GM23248 (cell line): ENCODE measurements around the gene PRDM10. TPM values are rescaled to one million over a fixed set of nuclear protein-coding genes. Genes with fewer than 3 reads are reported as not detected.

ENCODE experiments used
- DNase-seq: peaks from one replicate; pipeline ENCODE4 v3.0.0-alpha.2; 2015
- H2AFZ ChIP-seq: fragments of 200-600 bp; sonication (generic); 2 replicates; pipeline ENCODE4 v1.6.1; 2016; ENCODE audit warnings: antibody characterized with exemption
- H3F3A ChIP-seq: fragments of 200-600 bp; sonication (generic); 2 replicates; pipeline ENCODE4 v1.6.1; 2016; ENCODE audit warnings: mild to moderate bottlenecking, antibody characterized with exemption, mixed run types; ENCODE audit not compliant: insufficient read depth
- H3K27ac ChIP-seq: fragments of 200-600 bp; sonication (generic); 2 replicates; pipeline ENCODE4 v1.5.1; 2016; ENCODE audit warnings: mild to moderate bottlenecking
- H3K27me3 ChIP-seq: fragments of 200-600 bp; sonication (generic); replicated peaks from 2 replicates; pipeline ENCODE4 v1.6.1; 2016; ENCODE audit warnings: mild to moderate bottlenecking; ENCODE audit not compliant: insufficient read depth
- H3K36me3 ChIP-seq: fragments of 200-600 bp; sonication (generic); 2 replicates; pipeline ENCODE4 v1.6.1; 2016; ENCODE audit warnings: low read depth, mild to moderate bottlenecking
- H3K4me1 ChIP-seq: fragments of 200-600 bp; sonication (generic); 2 replicates; pipeline ENCODE4 v1.6.1; 2016; ENCODE audit warnings: mild to moderate bottlenecking; ENCODE audit not compliant: insufficient read depth
- H3K4me2 ChIP-seq: fragments of 200-600 bp; sonication (generic); one replicate; pipeline ENCODE4 v1.6.1; 2016; ENCODE audit warnings: mild to moderate bottlenecking; ENCODE audit not compliant: unreplicated experiment
- H3K4me3 ChIP-seq: fragments of 200-600 bp; sonication (generic); 2 replicates; pipeline ENCODE4 v1.5.1; 2016; ENCODE audit warnings: mild to moderate bottlenecking
- H3K79me2 ChIP-seq: fragments of 200-600 bp; sonication (generic); 2 replicates; pipeline ENCODE4 v1.6.1; 2016; ENCODE audit warnings: mild to moderate bottlenecking; ENCODE audit not compliant: insufficient read depth
- H3K9ac ChIP-seq: fragments of 200-600 bp; sonication (generic); 2 replicates; pipeline ENCODE4 v1.6.1; 2016; ENCODE audit warnings: mild to moderate bottlenecking
- H3K9me2 ChIP-seq: fragments of 200-600 bp; sonication (generic); 2 replicates; pipeline ENCODE4 v1.6.1; 2016; ENCODE audit warnings: mixed run types, mild to moderate bottlenecking, moderate library complexity; ENCODE audit not compliant: insufficient read depth
- H3K9me3 ChIP-seq: fragments of 200-600 bp; sonication (generic); one replicate; pipeline ENCODE4 v1.6.1; 2017; ENCODE audit warnings: low read depth
- H4K20me1 ChIP-seq: fragments of 200-600 bp; sonication (generic); 2 replicates; pipeline ENCODE4 v1.6.0; 2016; ENCODE audit not compliant: insufficient read depth
- EZH2 ChIP-seq: fragments of 200-600 bp; sonication (generic); IDR thresholded peaks from 2 replicates; pipeline ENCODE4 v1.6.1; 2018; ENCODE audit warnings: antibody characterized with exemption, mild to moderate bottlenecking; ENCODE audit not compliant: insufficient read depth, poor library complexity, severe bottlenecking
- EZH2phosphoT487 ChIP-seq: fragments of 200-600 bp; sonication (generic); IDR thresholded peaks from 2 replicates; pipeline ENCODE4 v1.6.1; 2018; ENCODE audit warnings: antibody characterized with exemption, moderate library complexity, mild to moderate bottlenecking, low read depth; ENCODE audit not compliant: insufficient read depth
- WGBS, 2 experiments: methylation state at CpG; one replicate each; pipeline ENCODE4 v1.1.6; 2015 to 2017; ENCODE audit warnings: low lambda C conversion rate in 2 of 2, low coverage in 1 of 2; ENCODE audit errors: missing lambda C conversion rate in 2 of 2; 5-methylcytosine and 5-hydroxymethylcytosine counted together
- in situ Hi-C: fragments of 300-500 bp; cut with MboI; formaldehyde crosslinking; loops from 2 replicates; pipeline ENCODE4 v1.15.0; 2020
- polyA plus RNA-seq: library from polyadenylated mRNA; unstranded; fragments of >200 nt; fragmentation: Nextera tagmentation; extraction: Ambion mirVana; gene quantifications from 2 replicates; pipeline ENCODE4 v1.2.1, GENCODE V29; 2016
- total RNA-seq: library from RNA; depleted of rRNA; stranded (reverse); fragments of >200 nt; shearing (Covaris generic); gene quantifications from 2 replicates; pipeline ENCODE4 v1.2.3, GENCODE V29; 2014

PRDM10 gene
- total and polyA plus RNA-seq, 2 experiments from 2014 or later: 2.9 to 4.6 TPM

- Histone ChIP-seq H3K4me2 (no peak overlapping the region), H3K4me3 (no peak overlapping the region), H3K27ac (no peak overlapping the region), H3K36me3 (no peaks in the 10 kb centered on the region), H3K9me2 (no peaks in the 10 kb centered on the region), H3K79me2 (no peaks in the 10 kb centered on the region), H3F3A (peaks cover 32% of the 10 kb centered on the region), H3K9ac (no peak overlapping the region), H4K20me1 (no peaks in the 10 kb centered on the region), H3K4me1 (peaks cover 9% of the 10 kb centered on the region), H3K9me3 (no peaks in the 10 kb centered on the region), H2AFZ (no peak overlapping the region), H3K27me3 (no peaks in the 10 kb centered on the region)
- TF ChIP-seq EZH2 (no peak), EZH2phosphoT487 (no peak)
- WGBS, 2 experiments: 56 to 80% methylated on average over 1 of the region's 1 CpG
- DNase-seq: no peak
- in situ Hi-C loops: no loop called here
Measured at GRCh38 chr11:130047141-130047540, 44.5 kb upstream of the PRDM10 start.

GRCh38 chr11:130043575-130043974, 40.9 kb upstream of the PRDM10 start:
- H3K36me3 ChIP-seq: no peaks in the 10 kb centered on the region
- no peak for DNase-seq
- in situ Hi-C loops: no loop called here
- H3K27ac ChIP-seq: no peak overlapping the region
- H4K20me1 ChIP-seq: no peaks in the 10 kb centered on the region
- H3K9ac ChIP-seq: no peak overlapping the region
- no peaks in the 10 kb centered on the region for H3K79me2 ChIP-seq
- H3K9me3 ChIP-seq: no peaks in the 10 kb centered on the region
- TF ChIP-seq EZH2phosphoT487 (no peak), EZH2 (no peak)
- H3K27me3 ChIP-seq: no peaks in the 10 kb centered on the region
- no peak overlapping the region for H3K4me2 ChIP-seq
- peaks cover 9% of the 10 kb centered on the region; the same call in 1 of the 2 replicates for H3F3A ChIP-seq
- peaks cover 5% of the 10 kb centered on the region; the same call in 1 of the 2 replicates for H3K4me1 ChIP-seq
- no peak overlapping the region for H3K4me3 ChIP-seq
- H2AFZ ChIP-seq: no peak overlapping the region
- WGBS, 2 experiments: 86 to 93% methylated on average over 5 of the region's 5 CpGs
- no peaks in the 10 kb centered on the region for H3K9me2 ChIP-seq

- Histone ChIP-seq H3K27ac (peak overlapping the region; percentile 62), H3K4me3 (no peak overlapping the region), H3K79me2 (no peaks in the 10 kb centered on the region), H3F3A (peaks cover 19% of the 10 kb centered on the region), H4K20me1 (no peaks in the 10 kb centered on the region), H3K9me2 (no peaks in the 10 kb centered on the region), H3K9ac (peak overlapping the region; percentile 39; the same call in 1 of the 2 replicates), H3K4me2 (no peak overlapping the region), H2AFZ (no peak overlapping the region), H3K27me3 (no peaks in the 10 kb centered on the region), H3K9me3 (no peaks in the 10 kb centered on the region), H3K36me3 (no peaks in the 10 kb centered on the region), H3K4me1 (peaks cover 19% of the 10 kb centered on the region)
- WGBS, 2 experiments: 69% methylated on average over 16 of the region's 16 CpGs
- in situ Hi-C loops: no loop called here
- no peak for TF ChIP-seq EZH2phosphoT487
- TF ChIP-seq EZH2: no peak
- peak; percentile 95 for DNase-seq
Measured at GRCh38 chr11:130042093-130042591, 39.5 kb upstream of the PRDM10 start.

DNA sequence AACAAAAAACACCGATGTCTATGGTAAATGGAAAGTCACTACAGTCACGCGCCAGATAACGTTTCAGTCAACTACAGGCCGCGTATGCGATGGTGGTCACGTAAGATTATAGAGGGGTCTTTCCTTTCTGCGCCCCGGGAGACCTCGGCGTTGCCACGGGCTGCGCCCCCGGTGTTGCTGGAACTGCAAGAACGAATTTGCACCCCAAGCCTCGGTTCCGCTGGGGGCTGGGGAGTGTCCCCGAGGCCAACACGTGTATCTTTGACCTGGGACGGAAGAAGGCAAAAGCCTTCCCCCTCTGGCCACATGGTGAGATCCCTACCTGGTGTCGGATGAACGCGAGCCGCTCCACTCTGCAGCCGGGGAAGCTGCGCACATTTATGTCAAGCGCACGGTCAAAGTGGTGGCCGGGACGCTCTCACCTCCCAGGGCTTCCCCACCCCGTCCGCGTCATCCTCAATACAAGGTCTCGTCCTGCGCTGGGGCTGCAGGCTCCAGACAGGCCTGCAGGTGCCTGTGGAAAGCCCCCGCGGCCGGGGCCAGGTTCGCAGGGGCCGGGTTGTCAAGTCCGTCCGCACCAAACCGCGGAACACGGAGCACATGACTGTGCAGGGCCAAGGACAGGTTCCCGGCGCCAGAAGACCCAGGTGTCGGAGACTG, 37.8 kb upstream of the PRDM10 start:
- no peaks in the 10 kb centered on the region for H3K27me3 ChIP-seq
- no peaks in the 10 kb centered on the region for H3K79me2 ChIP-seq
- WGBS, 2 experiments: 88 to 89% methylated on average over 49 of the region's 49 CpGs
- no peaks in the 10 kb centered on the region for H3K9me2 ChIP-seq
- no peaks in the 10 kb centered on the region for H3K9me3 ChIP-seq
- H3K4me3 ChIP-seq: no peak overlapping the region
- DNase-seq: no peak
- in situ Hi-C loops: no loop called here
- no peak overlapping the region for H2AFZ ChIP-seq
- H3K9ac ChIP-seq: no peak overlapping the region
- no peaks in the 10 kb centered on the region for H4K20me1 ChIP-seq
- H3K36me3 ChIP-seq: no peaks in the 10 kb centered on the region
- no peak overlapping the region for H3K4me2 ChIP-seq
- no peak for TF ChIP-seq EZH2phosphoT487
- TF ChIP-seq EZH2: no peak
- H3K4me1 ChIP-seq: peaks cover 26% of the 10 kb centered on the region
- H3F3A ChIP-seq: peaks cover 20% of the 10 kb centered on the region
- no peak overlapping the region for H3K27ac ChIP-seq
